Medulla oblongata (tissue), 1 donor: ENCODE measurements around the gene PLCL2.

ENCODE experiments used
- DNase-seq: peaks from one replicate; pipeline ENCODE4 v3.0.0-alpha.2; 2015; ENCODE audit errors: extremely low spot score

PLCL2 gene

GRCh38 chr3:16893618-16894200 lies 9.0 kb downstream of the PLCL2 start:
- DNase-seq, result no peak

- DNase-seq, result no peak
These were observed 11.4 kb downstream of the PLCL2 start for GRCh38 chr3:16896094-16896627.

DNA sequence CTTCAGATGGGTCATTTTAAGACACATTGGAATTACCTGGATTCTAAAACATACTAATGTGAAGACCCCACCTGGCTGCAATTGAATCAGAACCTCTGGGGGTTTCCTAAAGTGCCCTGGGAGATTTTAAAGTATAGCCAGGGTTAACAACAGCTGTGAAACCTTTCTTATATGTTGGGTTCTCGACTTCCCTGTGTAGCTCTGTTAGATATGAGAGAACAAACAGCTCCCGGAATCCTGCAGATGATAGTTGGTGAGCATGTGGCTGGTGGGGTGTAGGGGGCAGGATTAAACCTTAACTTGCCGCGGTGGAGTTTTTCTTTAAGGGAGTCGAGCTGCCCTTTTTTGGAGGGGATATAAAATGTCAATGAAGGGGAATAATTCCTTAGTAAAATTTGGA lies 12.1 kb downstream of the PLCL2 start:
- DNase-seq, result no peak

DNA sequence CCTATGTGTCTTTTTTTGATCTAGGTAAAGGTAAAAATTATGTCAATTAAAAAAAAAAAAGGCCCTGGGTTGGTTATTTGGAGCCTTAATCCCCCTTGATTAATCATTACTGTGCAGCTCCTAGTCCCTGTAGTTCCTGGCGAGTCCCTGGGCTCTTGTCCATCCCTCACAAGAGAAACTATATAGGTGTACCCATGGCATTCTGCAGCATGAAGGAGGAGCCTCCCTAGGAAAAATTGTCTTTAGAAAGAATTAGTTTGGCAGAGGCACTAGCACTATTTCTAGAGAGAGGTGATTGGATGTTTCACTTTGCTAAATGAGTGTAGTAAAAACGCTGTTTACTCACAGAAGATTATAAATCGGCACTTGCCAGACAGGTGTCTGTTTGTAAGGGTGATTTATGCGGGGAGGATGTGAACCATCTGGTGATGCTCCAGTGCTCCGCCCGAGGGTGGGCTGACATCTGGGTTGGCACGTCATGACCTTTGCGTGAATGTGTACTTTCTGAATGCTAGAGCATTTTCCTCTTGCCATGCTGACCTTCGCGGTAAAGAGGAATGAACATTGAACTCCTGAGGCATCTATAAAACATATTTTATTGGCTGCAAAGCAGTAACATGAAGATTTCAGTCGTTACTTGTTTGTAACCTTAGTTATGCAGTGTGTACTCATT lies 12.6 kb downstream of the PLCL2 start:
- no peak for DNase-seq

DNA sequence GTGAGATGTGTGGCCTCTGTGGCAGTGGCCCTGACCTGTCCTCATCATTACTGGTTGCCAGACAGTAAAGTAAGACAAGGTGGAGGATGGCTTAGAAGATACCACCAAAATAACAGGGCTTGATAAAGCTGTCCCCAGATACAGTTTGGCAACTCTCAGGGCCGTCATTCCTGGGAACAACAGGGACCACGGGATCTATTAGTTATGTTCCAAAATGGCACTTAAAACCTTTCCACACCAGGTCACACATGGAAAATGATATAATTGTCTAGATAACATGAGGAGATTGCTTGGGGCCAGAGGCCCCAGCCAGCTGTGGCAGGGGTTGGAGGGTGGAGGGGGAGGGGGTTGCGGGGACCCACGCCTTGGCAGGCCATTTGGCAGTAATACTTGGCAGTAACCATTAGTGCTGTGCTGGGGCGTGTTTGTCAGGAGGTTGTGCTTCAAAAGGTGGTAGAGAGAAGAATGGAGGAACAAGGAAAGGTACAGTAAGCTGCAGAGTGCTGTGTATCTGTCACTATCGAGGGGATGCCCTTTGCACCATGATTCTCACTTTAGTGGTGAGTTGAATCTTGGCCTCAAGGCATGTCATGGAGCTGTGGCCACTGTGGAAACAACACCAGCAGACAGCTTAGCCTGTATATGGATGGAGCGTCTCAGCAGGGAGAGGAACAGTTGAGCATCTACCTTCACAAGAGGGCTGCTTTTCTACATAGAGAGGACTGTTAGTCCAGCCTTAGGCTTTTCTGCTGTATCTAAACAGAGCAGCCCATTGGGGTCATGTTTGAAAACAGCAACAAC lies 14.0 kb downstream of the PLCL2 start:
- no peak for DNase-seq

GRCh38 chr3:16899919-16900318 lies 15.2 kb downstream of the PLCL2 start:
- no peak for DNase-seq

GRCh38 chr3:16900779-16901440 lies 16.2 kb downstream of the PLCL2 start:
- no peak for DNase-seq

- DNase-seq, result no peak
These were observed 20.0 kb downstream of the PLCL2 start for GRCh38 chr3:16904423-16905417.

GRCh38 chr3:16905704-16906103 lies 20.9 kb downstream of the PLCL2 start:
- no peak for DNase-seq

DNA sequence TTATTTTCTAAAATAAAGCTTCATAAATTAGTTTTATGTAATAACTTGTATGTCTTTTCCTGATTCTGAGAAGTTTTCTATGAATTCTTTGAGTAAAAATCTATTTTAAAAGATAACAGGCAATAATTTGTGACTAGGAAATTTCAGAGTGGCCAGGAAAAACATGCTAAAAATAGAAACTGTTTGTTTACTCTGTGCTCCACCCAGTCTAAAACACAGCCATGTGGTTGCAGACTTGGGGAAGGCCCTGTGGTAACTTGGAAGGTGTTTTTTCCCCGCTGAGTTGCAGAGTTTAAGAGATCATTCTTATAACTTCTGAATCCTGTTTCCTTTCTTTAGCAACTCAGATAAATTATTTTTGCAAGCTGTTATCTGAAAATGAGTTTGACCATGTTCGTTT lies 21.9 kb downstream of the PLCL2 start:
- peak; percentile 46 for DNase-seq

DNA sequence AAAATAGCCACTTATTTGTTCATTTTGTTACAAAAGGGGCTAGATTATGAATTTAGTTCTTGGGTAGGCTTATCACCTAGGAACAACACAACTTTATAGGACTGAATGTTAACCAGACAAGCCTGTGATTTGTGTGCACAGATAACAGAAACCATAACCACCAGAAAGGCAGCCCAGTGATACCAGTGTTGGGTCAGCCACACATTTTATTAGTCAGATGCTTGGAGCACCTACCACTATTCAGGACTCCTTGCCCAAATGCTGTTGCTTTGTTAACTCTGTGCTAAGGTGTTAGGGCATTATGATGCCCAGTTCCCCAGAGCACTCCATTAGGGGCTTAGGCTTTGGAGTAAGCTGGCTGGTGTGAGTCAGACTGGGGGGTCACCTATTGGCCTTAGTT lies 22.5 kb downstream of the PLCL2 start:
- no peak for DNase-seq

- no peak for DNase-seq
These were observed 23.5 kb downstream of the PLCL2 start for GRCh38 chr3:16908016-16908807.

- DNase-seq, result no peak
These were observed 24.1 kb downstream of the PLCL2 start for GRCh38 chr3:16908896-16909295.

DNA sequence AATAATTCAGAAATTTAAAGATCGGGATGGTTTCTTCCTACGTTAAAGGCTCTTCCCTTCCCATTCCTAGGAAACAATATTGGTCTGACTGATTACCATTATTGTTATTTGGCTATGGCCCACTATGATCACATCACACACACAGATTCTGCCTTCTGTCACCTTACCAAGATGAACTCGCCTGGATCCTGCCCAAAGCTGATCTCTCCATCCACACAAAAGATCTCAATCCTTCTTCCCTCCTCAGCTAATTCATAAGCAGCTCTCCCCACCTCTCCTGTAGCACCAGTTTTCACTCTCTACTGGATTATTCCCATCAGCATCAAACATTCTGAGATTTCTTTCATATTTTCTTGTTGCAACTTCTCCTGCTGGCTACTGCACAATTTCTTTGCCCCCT lies 25.0 kb downstream of the PLCL2 start:
- no peak for DNase-seq

DNA sequence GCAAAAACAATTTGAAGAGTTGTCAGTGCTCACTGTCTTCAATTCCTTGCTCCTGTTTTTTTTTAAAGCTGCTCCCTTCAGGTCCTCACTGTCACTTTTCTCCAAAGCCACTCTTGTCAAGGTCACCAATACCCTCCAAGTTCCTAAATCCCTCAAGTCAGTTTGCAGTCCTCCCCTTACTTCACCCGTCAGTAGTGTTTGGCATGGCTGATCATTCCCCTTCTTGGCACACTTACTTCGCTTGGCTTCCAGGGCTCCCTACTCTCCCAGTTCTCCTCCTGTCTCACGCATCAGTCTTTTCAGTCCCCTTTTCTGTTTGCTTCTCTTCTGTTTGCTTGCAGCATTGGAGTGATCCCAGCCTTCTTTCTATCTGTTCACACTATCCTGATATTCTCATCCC lies 25.5 kb downstream of the PLCL2 start:
- DNase-seq, result no peak

DNA sequence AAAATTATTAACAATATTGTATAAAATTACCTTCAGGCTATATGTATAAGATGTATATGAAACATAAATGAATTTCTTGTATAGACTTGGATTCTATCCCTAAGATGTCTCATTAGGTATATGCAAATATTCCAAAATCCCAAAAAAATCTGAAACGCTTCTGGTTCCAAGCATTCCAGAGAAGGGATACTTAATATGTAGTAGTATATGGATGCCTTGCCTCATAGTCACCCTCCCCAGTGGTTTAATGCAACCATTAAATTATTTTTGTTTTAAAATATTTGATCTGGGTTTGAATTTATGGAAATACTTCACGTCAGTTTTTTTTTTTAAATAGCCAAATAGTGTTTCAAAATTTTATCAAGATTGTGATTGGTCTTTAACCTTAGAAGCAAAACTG lies 27.2 kb downstream of the PLCL2 start:
- DNase-seq, result no peak

- no peak for DNase-seq
These were observed 27.9 kb downstream of the PLCL2 start for GRCh38 chr3:16912400-16913263.

DNA sequence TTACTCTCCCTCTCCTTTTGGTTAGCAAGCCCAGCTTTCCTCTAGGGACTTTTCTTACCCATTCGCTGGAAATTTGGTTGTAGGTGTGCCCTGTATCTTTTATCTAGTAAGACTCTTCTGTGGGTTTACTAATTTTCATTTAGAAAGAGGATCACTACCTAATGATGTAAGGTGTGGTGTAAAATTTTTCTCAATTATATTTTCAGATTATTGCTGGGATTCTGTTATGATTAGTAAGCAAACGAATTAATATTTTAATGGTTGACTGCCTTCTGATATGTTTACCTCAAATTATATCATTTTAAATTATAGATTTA lies 28.5 kb downstream of the PLCL2 start:
- no peak for DNase-seq

- DNase-seq, result no peak
These were observed 32.1 kb downstream of the PLCL2 start for GRCh38 chr3:16916840-16917239.
